Ammon's horn (tissue), 1 donor: Measurements from ENCODE around the gene CPA4.
"Not testable (repeated sequence)": the region's sequence is repeated elsewhere in the genome, so short reads cannot be mapped to it uniquely, and the experiment has no call there.

Experiments used
- DNase-seq: peaks from one replicate; pipeline ENCODE4 v3.0.0-alpha.2; 2016; ENCODE audit warnings: low spot score

Gene CPA4

GRCh38 chr7:130301501-130302020, 8.6 kb downstream of the CPA4 start:
- no peak for DNase-seq

- DNase-seq = no peak
These were observed 9.7 kb downstream of the CPA4 start for GRCh38 chr7:130302649-130303048.

GRCh38 chr7:130303127-130303526, 10.2 kb downstream of the CPA4 start:
- DNase-seq = no peak

- no peak for DNase-seq
These were observed 10.6 kb downstream of the CPA4 start for GRCh38 chr7:130303551-130303950.

- DNase-seq = no peak
These were observed 11.0 kb downstream of the CPA4 start for GRCh38 chr7:130303982-130304381.

GRCh38 chr7:130304878-130305277, 11.9 kb downstream of the CPA4 start:
- no peak for DNase-seq

- DNase-seq = no peak
These were observed 12.6 kb downstream of the CPA4 start for GRCh38 chr7:130305433-130306042.

- DNase-seq = no peak
These were observed 17.0 kb downstream of the CPA4 start for GRCh38 chr7:130309986-130310385.

- no peak for DNase-seq
These were observed 21.3 kb downstream of the CPA4 start for GRCh38 chr7:130314305-130314704.

- no peak for DNase-seq
These were observed 26.6 kb downstream of the CPA4 start for GRCh38 chr7:130319541-130319940.

- not testable (repeated sequence) for DNase-seq
These were observed 28.7 kb downstream of the CPA4 start for GRCh38 chr7:130321542-130322229.

GRCh38 chr7:130322615-130323014, 29.7 kb downstream of the CPA4 start:
- no peak for DNase-seq

GRCh38 chr7:130324306-130324943, 31.5 kb downstream of the CPA4 start:
- DNase-seq = no peak

- no peak for DNase-seq
These were observed 36.7 kb downstream of the CPA4 start for GRCh38 chr7:130329681-130330080.

GRCh38 chr7:130332259-130333053, 39.5 kb downstream of the CPA4 start:
- DNase-seq = no peak

- no peak for DNase-seq
These were observed 40.9 kb downstream of the CPA4 start for GRCh38 chr7:130333832-130334231.

GRCh38 chr7:130334274-130334673, 41.3 kb downstream of the CPA4 start:
- no peak for DNase-seq

GRCh38 chr7:130337410-130337971, 44.5 kb downstream of the CPA4 start:
- DNase-seq = no peak

- DNase-seq = no peak
These were observed 45.3 kb downstream of the CPA4 start for GRCh38 chr7:130338233-130338632.

GRCh38 chr7:130341882-130342281, 48.9 kb downstream of the CPA4 start:
- no peak for DNase-seq

- DNase-seq = no peak
These were observed 49.9 kb downstream of the CPA4 start for GRCh38 chr7:130342701-130343380.
